Limb (tissue), 2 donors: ENCODE results near the gene NSG1.
"Not testable (repeated sequence)": the region's sequence is repeated elsewhere in the genome, so short reads cannot be mapped to it uniquely, and the experiment has no call there.

ENCODE experiments used
- DNase-seq, 2 donors: peaks; one replicate each; pipeline ENCODE4 v3.0.0-alpha.2; 2016; ENCODE audit errors: extremely low spot score in 2 of 2

NSG1 gene

GRCh38 chr4:4432341-4433125, 45.6 kb downstream of the NSG1 start:
- no peak for DNase-seq

GRCh38 chr4:4433941-4434340, 47.0 kb downstream of the NSG1 start:
- DNase-seq = no peak

GRCh38 chr4:4436244-4436823, 49.4 kb downstream of the NSG1 start:
- no peak for DNase-seq

GRCh38 chr4:4437798-4438470, 51.0 kb downstream of the NSG1 start:
- DNase-seq = no peak

- no peak for DNase-seq
Measured at GRCh38 chr4:4438891-4439290, 52.0 kb downstream of the NSG1 start.

GRCh38 chr4:4439782-4440181, 52.9 kb downstream of the NSG1 start:
- DNase-seq = no peak

GRCh38 chr4:4440333-4441061, 53.6 kb downstream of the NSG1 start:
- no peak for DNase-seq

GRCh38 chr4:4443821-4444220, 56.9 kb downstream of the NSG1 start:
- DNase-seq = no peak

GRCh38 chr4:4446434-4446833, 59.5 kb downstream of the NSG1 start:
- DNase-seq = no peak

- peak in 1 of 2 donors; percentile 2 for DNase-seq
Measured at GRCh38 chr4:4455210-4455865, 68.4 kb downstream of the NSG1 start.

- DNase-seq = no peak
Measured at GRCh38 chr4:4456351-4456750, 69.4 kb downstream of the NSG1 start.

- no peak for DNase-seq
Measured at GRCh38 chr4:4456816-4457578, 70.1 kb downstream of the NSG1 start.

GRCh38 chr4:4457803-4458553, 71.1 kb downstream of the NSG1 start:
- DNase-seq = no peak

GRCh38 chr4:4459181-4459580, 72.3 kb downstream of the NSG1 start:
- no peak for DNase-seq

GRCh38 chr4:4460759-4461158, 73.9 kb downstream of the NSG1 start:
- no peak for DNase-seq

GRCh38 chr4:4461178-4461577, 74.3 kb downstream of the NSG1 start:
- DNase-seq = no peak

GRCh38 chr4:4461850-4462249, 74.9 kb downstream of the NSG1 start:
- DNase-seq = no peak

- DNase-seq = no peak
Measured at GRCh38 chr4:4462970-4463369, 76.1 kb downstream of the NSG1 start.

- not testable (repeated sequence) for DNase-seq
Measured at GRCh38 chr4:4465238-4465637, 78.3 kb downstream of the NSG1 start.
